Activated T-cell treated with anti-CD3 and anti-CD28 coated beads, Interleukin-2, amount 50 U/mL, for 72 hours (primary cell): ENCODE results near the gene TEKT1. TPM values are rescaled to one million over a fixed set of nuclear protein-coding genes. Genes with fewer than 3 reads are reported as not detected.
"Not testable (repeated sequence)": the region's sequence is repeated elsewhere in the genome, so short reads cannot be mapped to it uniquely, and the experiment has no call there.

Source experiments
- ATAC-seq, 2 donors: fragments of 150-1000 bp; cut with Tn5 transposase; replicated peaks in 1 of 2; 2 replicates each; pipeline ENCODE4 v1.10.0; 2021; ENCODE audit warnings: moderate library complexity in 2 of 2, mild to moderate bottlenecking in 1 of 2
- DNase-seq, 2 donors: peaks; one replicate each; pipeline ENCODE4 v3.0.0; 2021 to 2022; ENCODE audit warnings: mixed read lengths in 1 of 2
- H3K27ac Mint-ChIP-seq: one replicate; pipeline ENCODE4 v1.8.0; 2022; ENCODE audit warnings: mild to moderate bottlenecking, moderate library complexity, mixed read lengths
- H3K27me3 Mint-ChIP-seq: one replicate; pipeline ENCODE4 v1.8.0; 2022; ENCODE audit warnings: low read depth, mixed read lengths
- H3K36me3 Mint-ChIP-seq, 2 donors: one replicate each; pipeline ENCODE4 v1.8.0; 2022; ENCODE audit warnings: mixed read lengths in 2 of 2, mild to moderate bottlenecking in 1 of 2; ENCODE audit not compliant: insufficient read depth in 2 of 2
- H3K4me1 Mint-ChIP-seq: one replicate; pipeline ENCODE4 v1.8.0; 2022; ENCODE audit warnings: low read depth, mixed read lengths
- H3K4me3 Mint-ChIP-seq, 2 donors: one replicate each; pipeline ENCODE4 v1.8.0; 2022; ENCODE audit warnings: mild to moderate bottlenecking in 2 of 2, mixed read lengths in 2 of 2, moderate library complexity in 2 of 2
- H3K9me3 Mint-ChIP-seq, 2 donors: one replicate each; pipeline ENCODE4 v1.8.0; 2022; ENCODE audit warnings: mixed read lengths in 2 of 2
- total RNA-seq, 2 donors: library from RNA; stranded (reverse); gene quantifications; one replicate each; pipeline ENCODE4 v1.2.3, GENCODE V29; 2022

The TEKT1 gene
- total RNA-seq, result not detected

DNA sequence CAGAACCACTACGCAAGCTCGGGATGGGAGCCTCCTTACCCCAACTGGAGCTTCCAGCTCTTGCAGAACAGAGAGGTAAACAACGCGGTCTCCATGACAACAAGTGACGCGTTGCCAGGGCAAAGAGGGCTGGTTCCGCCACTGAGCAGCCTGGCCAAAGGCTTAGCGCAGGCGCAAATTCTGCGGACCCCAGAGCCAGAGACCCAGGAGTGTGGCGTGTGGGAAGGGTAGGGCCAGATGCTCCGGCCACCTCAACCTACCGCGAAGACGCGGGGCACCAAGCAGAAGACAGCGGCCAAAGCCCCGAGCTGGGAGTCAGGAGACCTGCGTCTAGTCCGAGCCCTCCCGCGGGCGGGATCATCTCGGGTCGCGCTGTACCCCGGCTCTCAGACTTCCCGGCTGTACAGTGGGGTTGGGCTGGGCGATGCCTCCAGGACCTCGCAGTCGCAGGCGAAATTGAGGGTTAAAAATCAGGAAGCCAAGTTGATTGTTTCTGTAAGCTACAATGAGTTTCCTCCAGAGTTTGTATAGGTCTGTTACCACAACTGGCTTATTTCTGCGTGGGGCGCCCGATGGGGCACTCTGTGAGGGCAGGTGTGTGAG lies at the start of gene TEKT1:
Gene TEKT1 (minus strand): TSS at position 69 of the 603 bp plus-strand sequence. CDS start 1,353 bp downstream, outside the sequence.
- Mint-ChIP-seq H3K27ac (no peak within 1 kb of the TSS), H3K4me3 (peak within 1 kb of the TSS; percentile 84 to 89), H3K27me3 (peaks cover 62% of the 10 kb centered on the region), H3K9me3 (no peaks in the 10 kb centered on the region), H3K36me3 (no peaks in the 10 kb centered on the region), H3K4me1 (peaks cover 16% of the 10 kb centered on the region)
- DNase-seq, result peak; percentile 62 to 70
- peak; percentile 93 to 95 for ATAC-seq

- not testable (repeated sequence) for H3K36me3 Mint-ChIP-seq, DNase-seq, H3K4me1 Mint-ChIP-seq, ATAC-seq, H3K27ac Mint-ChIP-seq, H3K4me3 Mint-ChIP-seq
- Mint-ChIP-seq H3K9me3 (peaks cover 3 to 10% of the 10 kb centered on the region in 2 donors), H3K27me3 (peaks cover 49% of the 10 kb centered on the region)
Measured at GRCh38 chr17:6879221-6879975, 47.9 kb upstream of the TEKT1 start.

DNA sequence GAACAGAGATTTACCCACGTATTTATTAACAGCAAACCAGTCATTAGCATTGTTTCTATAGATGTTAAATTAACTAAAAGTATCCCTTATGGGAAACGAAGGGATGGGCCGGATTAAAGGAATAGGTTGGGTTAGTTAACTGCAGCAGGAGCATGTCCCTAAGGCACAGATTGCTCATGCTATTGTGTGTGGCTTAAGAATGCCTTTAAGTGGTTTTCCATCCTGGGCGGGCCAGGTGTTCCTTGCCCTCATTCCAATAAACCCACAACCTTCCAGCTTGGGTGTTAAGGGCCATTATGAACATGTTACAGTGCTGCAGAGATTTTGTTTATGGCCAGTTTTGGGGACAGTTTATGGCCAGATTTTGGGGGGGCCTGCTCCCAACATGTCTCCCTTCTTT lies 43.7 kb upstream of the TEKT1 start:
- not testable (repeated sequence) for H3K4me1 Mint-ChIP-seq, ATAC-seq, H3K4me3 Mint-ChIP-seq, H3K36me3 Mint-ChIP-seq, H3K9me3 Mint-ChIP-seq, DNase-seq, H3K27ac Mint-ChIP-seq
- H3K27me3 Mint-ChIP-seq, result peaks cover 34% of the 10 kb centered on the region

DNA sequence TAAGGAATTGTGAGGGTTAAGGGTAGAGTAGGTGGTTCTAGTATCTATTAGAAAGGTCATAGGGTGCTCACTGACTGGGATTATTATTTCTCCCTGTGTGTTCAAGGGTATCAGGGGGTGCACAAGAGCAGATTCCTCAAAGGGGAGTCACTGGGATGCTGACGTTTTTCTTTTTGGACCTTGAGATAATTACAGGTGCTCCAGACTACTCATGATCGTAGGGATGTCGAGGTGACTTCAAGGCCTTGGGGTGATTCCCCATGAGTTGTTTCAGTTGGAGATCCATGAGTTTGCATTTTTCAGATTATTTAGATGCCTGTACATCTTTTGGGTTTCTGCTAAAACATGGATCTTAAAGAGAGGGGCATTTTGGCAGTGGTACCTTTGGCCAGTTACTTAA lies 41.4 kb upstream of the TEKT1 start:
- H3K9me3 Mint-ChIP-seq, result no peaks in the 10 kb centered on the region
- DNase-seq, result no peak
- no peak overlapping the region for H3K27ac Mint-ChIP-seq
- peaks cover 18% of the 10 kb centered on the region for H3K27me3 Mint-ChIP-seq
- H3K4me3 Mint-ChIP-seq, result no peak overlapping the region
- H3K4me1 Mint-ChIP-seq, result no peaks in the 10 kb centered on the region
- no peak for ATAC-seq
- H3K36me3 Mint-ChIP-seq, result no peaks in the 10 kb centered on the region

DNA sequence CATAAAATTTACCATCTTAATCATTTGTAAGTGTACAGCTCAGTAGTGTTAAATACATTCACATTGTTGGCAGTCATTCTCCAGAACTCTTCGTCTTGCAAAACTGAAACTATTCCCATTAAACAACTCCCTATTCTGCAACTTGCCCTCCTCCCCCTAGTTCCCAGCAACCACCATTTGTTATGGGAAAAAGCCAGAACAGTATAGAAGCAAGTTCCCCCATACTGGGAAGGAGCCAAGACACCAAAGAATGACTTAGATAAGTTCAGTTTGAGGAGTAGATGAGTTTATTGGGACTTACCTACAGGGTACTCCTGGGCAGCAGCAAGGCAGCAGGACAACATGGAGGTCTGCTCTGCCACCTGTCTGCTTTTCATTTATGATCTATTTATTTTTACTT lies 39.3 kb upstream of the TEKT1 start:
- Mint-ChIP-seq H3K4me1 (no peaks in the 10 kb centered on the region), H3K9me3 (no peaks in the 10 kb centered on the region), H3K36me3 (no peaks in the 10 kb centered on the region), H3K27me3 (peaks cover 7% of the 10 kb centered on the region), H3K4me3 (no peak overlapping the region), H3K27ac (no peak overlapping the region)
- DNase-seq, result no peak
- no peak for ATAC-seq

DNA sequence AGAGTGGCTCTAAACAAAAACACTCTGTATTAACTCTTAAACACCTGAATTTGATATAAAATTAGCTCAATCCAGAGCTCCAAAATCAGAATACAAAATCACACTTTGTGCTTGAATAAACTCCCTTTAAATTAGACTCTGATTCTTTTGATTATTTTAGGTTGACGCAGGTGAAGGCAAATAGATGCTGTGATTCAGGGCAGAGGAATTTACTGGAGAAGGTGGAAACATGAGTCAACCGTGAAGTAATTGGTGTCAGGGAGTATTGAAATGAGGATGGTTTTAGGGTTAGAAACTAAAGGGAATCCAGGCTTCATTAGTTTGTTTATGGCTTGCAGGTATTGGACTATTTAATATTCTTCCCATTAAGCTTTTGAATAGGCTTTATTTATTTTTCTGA lies 37.1 kb upstream of the TEKT1 start:
- H3K27me3 Mint-ChIP-seq, result peaks cover 14% of the 10 kb centered on the region
- H3K27ac Mint-ChIP-seq, result no peak overlapping the region
- H3K36me3 Mint-ChIP-seq, result no peaks in the 10 kb centered on the region
- no peak for DNase-seq
- ATAC-seq, result no peak
- no peaks in the 10 kb centered on the region for H3K4me1 Mint-ChIP-seq
- H3K4me3 Mint-ChIP-seq, result no peak overlapping the region
- H3K9me3 Mint-ChIP-seq, result no peaks in the 10 kb centered on the region

GRCh38 chr17:6867849-6868248 lies 36.3 kb upstream of the TEKT1 start:
- DNase-seq (no peak), ATAC-seq (no peak)
- Mint-ChIP-seq H3K27me3 (peaks cover 14% of the 10 kb centered on the region), H3K4me1 (peaks cover 2% of the 10 kb centered on the region), H3K27ac (no peak overlapping the region), H3K36me3 (no peaks in the 10 kb centered on the region), H3K9me3 (no peaks in the 10 kb centered on the region), H3K4me3 (no peak overlapping the region)

DNA sequence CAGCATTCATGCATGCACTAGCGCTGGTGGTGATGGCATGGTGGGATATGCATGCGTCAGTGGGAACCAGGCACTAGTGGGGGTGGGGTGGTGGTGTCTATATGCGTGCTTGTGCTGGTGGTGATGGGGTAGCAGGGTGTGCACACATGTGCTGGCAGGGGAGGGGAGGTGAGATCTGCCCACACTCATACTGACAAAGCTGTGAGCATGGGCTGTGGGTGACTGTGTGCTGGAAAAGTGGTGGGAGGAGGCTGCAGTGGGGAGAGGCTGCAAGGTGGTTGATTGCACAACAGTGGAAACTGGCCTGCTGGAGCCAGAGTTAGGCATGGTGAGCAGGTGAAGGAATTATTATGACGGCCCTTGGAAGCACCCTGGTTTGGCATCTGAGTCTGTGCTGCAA lies 31.3 kb upstream of the TEKT1 start:
- peaks cover 11% of the 10 kb centered on the region for H3K27me3 Mint-ChIP-seq

DNA sequence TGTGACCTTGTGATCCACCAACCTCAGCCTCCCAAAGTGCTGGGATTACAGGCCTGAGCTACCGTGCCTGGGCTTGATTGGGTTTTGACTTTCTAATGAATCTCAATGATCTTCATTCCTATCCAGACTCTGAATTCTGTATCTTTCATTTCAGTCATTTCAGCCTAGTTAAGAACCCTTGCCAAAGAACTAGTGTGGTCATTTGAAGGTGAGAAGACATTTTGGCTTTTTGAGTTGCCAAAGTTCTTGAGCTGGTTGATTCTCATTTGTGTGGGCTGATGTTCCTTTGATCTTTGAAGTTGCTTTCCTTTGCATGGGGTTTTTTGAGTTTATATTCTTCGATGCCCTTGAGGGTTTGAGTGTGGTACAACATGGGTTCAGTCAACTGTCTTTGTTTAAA lies 30.6 kb upstream of the TEKT1 start:
- peak overlapping the region in 1 of 2 donors; percentile 4 for H3K4me3 Mint-ChIP-seq
- peaks cover 11% of the 10 kb centered on the region for H3K27me3 Mint-ChIP-seq
- no peak overlapping the region for H3K27ac Mint-ChIP-seq
- peaks cover 1 to 2% of the 10 kb centered on the region in 2 donors for H3K9me3 Mint-ChIP-seq
- H3K4me1 Mint-ChIP-seq, result peaks cover 10% of the 10 kb centered on the region
- ATAC-seq (peak in 1 of 2 donors; percentile 45), DNase-seq (no peak)
- peaks cover 0 to 1% of the 10 kb centered on the region in 2 donors for H3K36me3 Mint-ChIP-seq

More for the DNA sequence above, 31.3 kb upstream of the TEKT1 start:
- Mint-ChIP-seq H3K9me3 (peaks cover 1 to 2% of the 10 kb centered on the region in 2 donors), H3K4me3 (peak overlapping the region in 1 of 2 donors; percentile 4), H3K27ac (no peak overlapping the region), H3K36me3 (peaks cover 0 to 1% of the 10 kb centered on the region in 2 donors), H3K4me1 (peaks cover 10% of the 10 kb centered on the region)
- peak; percentile 3 to 21 for DNase-seq
- ATAC-seq, result peak; percentile 51 to 66

GRCh38 chr17:6857904-6858303 lies 26.4 kb upstream of the TEKT1 start:
- DNase-seq, result no peak
- no peak for ATAC-seq
- Mint-ChIP-seq H3K27ac (no peak overlapping the region), H3K36me3 (peaks cover 0 to 1% of the 10 kb centered on the region in 2 donors), H3K4me1 (peaks cover 9% of the 10 kb centered on the region), H3K9me3 (peaks cover 1 to 2% of the 10 kb centered on the region in 2 donors), H3K4me3 (no peak overlapping the region), H3K27me3 (peaks cover 5% of the 10 kb centered on the region)

DNA sequence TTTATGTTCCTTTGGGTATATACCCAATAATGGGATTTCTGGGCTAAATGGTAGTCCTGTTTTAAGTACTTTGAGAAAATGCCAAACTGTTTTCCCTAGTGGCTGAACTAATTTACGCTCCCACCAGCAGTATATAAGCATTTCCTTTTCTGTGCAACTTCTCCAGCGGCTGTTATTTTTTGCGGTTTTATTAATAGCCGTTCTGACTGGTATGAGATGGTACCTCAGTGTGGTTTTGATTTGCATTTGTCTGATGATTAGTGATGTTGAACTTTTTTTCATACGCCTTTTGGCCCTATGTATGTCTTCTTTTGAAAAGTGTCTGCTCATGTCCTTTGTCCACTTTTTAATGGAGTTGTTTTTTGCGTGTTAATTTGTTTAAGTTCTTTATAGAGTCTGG lies 25.8 kb upstream of the TEKT1 start:
- Mint-ChIP-seq H3K27me3 (peaks cover 5% of the 10 kb centered on the region), H3K4me3 (no peak overlapping the region), H3K9me3 (peaks cover 1 to 2% of the 10 kb centered on the region in 2 donors), H3K27ac (no peak overlapping the region), H3K4me1 (peaks cover 3% of the 10 kb centered on the region), H3K36me3 (peaks cover 0 to 1% of the 10 kb centered on the region in 2 donors)
- ATAC-seq (no peak), DNase-seq (no peak)

- H3K27ac Mint-ChIP-seq, result no peak overlapping the region
- peaks cover 0 to 1% of the 10 kb centered on the region in 2 donors for H3K36me3 Mint-ChIP-seq
- DNase-seq (no peak), ATAC-seq (no peak)
- H3K27me3 Mint-ChIP-seq, result no peaks in the 10 kb centered on the region
- H3K4me1 Mint-ChIP-seq, result no peaks in the 10 kb centered on the region
- H3K9me3 Mint-ChIP-seq, result peaks cover 1 to 2% of the 10 kb centered on the region in 2 donors
- H3K4me3 Mint-ChIP-seq, result no peak overlapping the region
Measured at GRCh38 chr17:6856051-6856450, 24.5 kb upstream of the TEKT1 start.

DNA sequence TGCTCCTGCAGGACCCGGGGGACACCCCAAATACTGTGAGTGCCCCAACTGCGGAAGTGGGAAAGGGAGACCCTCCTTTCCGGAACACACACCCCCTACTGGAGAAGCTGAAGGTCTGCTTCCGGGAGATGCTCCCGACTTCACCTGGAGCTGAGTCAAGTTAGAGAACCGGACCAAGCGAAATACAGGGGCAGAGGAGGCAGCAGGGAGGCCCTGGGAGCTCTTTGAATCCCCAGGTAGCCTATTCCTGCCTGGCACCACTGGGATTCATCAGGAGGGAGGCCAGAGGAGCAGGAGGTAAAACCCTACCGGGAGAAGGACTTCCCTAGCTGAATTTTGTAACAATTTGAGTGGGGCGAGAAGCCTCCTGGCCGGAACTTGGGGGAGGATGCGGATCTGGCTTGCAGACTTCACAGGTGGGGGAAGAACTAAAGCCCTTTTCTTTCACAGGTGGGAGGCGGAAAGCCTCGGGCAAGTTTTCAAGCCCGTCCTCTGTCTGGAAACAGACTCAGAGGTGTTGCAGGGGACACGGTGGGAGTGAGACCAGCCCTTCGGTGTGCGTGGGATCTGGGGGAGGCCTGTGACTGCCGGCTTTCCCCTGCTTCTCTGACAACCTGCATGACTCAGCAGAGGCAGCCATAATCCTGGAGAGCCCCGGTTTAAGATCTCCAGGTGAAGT lies 22.4 kb upstream of the TEKT1 start:
- Mint-ChIP-seq H3K9me3 (no peaks in the 10 kb centered on the region), H3K4me3 (peak overlapping the region; percentile 75 to 78), H3K4me1 (no peaks in the 10 kb centered on the region), H3K36me3 (no peaks in the 10 kb centered on the region), H3K27ac (peak overlapping the region; percentile 64), H3K27me3 (no peaks in the 10 kb centered on the region)
- ATAC-seq (peak; percentile 36 to 39), DNase-seq (peak; percentile 13 to 20)
